Rectal smooth muscle tissue (tissue), 1 donor: ENCODE data around the gene LHFPL2.

Experiments
- H3K27ac ChIP-seq: one replicate; pipeline ENCODE4 v1.7.0; 2013; ENCODE audit warnings: low read depth, low read length, inconsistent platforms
- H3K27me3 ChIP-seq: one replicate; pipeline ENCODE4 v1.7.0; 2013; ENCODE audit warnings: low read length; ENCODE audit not compliant: control insufficient read depth, insufficient read depth
- H3K36me3 ChIP-seq: one replicate; pipeline ENCODE4 v1.7.0; 2013; ENCODE audit warnings: low read length; ENCODE audit not compliant: control insufficient read depth, insufficient read depth
- H3K4me1 ChIP-seq: one replicate; pipeline ENCODE4 v1.7.0; 2013; ENCODE audit warnings: low read length; ENCODE audit not compliant: control insufficient read depth, insufficient read depth
- H3K4me3 ChIP-seq: one replicate; pipeline ENCODE4 v1.7.0; 2013; ENCODE audit warnings: low read length
- H3K9ac ChIP-seq: one replicate; pipeline ENCODE4 v1.7.0; 2013; ENCODE audit warnings: low read length

Gene LHFPL2

DNA sequence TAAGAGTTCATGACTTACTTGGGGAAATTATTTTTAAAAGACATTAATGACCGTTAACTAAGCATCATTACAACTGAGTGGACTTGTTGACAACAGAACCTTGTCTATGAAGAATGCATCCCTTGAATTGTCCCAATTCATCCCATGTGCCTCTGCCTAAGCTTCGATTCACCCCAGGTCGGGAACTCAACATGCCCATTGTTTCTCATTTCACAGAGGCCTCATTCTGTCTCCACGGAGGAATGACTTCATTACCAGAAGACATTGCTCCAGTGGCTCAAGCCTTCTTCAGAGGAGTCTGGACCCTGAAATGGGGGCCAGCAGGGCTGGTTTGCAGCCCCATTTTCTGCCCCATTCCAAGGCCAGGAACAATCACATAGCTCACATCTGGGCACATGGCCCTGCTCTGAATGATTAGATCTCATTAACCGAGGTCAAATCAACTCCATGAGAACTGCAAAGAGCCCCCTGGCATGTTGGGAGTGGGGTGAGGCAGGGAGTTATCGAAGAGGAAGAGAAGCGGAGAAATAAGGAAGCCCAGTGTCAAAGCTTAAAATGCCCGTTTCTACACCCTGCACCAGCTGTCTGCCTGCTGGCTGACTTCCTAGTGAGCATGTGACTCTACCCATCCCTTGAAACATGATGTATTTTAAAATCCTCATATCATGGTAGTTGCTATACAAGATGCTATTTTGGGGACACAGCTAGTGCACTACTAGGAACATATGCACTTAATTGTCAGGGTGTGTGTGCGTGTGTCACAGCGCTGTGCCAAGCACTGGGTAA lies 137.3 kb downstream of the LHFPL2 start:
- Histone ChIP-seq H3K27me3 (no peaks in the 10 kb centered on the region), H3K4me1 (peaks cover 23% of the 10 kb centered on the region), H3K36me3 (no peaks in the 10 kb centered on the region), H3K4me3 (no peak overlapping the region), H3K9ac (no peak overlapping the region), H3K27ac (peak overlapping the region; percentile 78)

DNA sequence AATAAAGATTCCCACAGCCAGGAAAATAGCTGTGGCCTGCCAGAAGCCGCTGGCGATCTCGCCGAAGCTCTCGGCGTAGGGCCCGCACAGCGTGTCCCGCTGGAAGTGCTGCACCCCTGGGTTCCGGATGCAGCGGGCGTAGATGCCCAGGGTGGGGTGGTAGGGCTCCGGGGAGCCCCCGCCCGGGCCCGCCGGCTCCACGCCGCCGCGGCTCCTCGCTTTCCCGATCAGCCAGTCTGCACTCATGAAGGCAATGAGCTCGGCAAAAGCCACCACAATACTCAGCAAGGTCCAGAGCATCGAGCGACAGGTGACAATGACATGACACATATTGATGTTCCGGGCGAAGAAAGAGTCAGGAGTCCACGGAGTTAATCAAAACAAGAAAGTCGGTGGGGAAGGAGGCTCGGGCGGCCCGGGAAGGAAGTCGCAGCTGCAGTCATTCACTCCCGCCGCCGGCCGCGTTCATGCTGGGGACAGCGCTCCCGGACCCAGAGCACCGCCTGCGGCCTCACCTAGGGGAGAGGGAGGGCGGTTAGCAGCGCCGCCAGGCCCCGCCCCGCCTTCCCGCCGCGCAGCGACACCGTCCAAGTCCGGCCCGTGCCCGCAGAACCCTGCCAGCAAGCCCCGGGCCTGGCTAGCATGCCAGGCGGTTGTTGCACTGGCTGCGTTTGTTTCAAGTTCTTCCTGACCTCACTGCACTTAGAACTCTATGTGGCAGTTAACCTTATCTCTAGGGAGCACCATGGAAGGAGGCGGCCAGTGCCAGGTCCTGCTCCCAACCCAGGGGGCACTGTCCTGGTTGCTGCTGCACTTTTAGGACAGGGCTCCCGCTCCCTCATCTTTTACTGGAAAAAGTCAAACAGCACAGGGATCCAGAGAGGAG lies 138.4 kb downstream of the LHFPL2 start:
- H3K9ac ChIP-seq, result no peak overlapping the region
- H3K4me3 ChIP-seq, result peak overlapping the region; percentile 68
- peak overlapping the region; percentile 78 for H3K27ac ChIP-seq
- H3K4me1 ChIP-seq, result peaks cover 35% of the 10 kb centered on the region
- no peaks in the 10 kb centered on the region for H3K27me3 ChIP-seq
- no peaks in the 10 kb centered on the region for H3K36me3 ChIP-seq

- H3K4me3 ChIP-seq, result peak overlapping the region; percentile 68
- H3K36me3 ChIP-seq, result no peaks in the 10 kb centered on the region
- no peaks in the 10 kb centered on the region for H3K27me3 ChIP-seq
- peaks cover 44% of the 10 kb centered on the region for H3K4me1 ChIP-seq
- no peak overlapping the region for H3K9ac ChIP-seq
- H3K27ac ChIP-seq, result peak overlapping the region; percentile 78
Observed at GRCh38 chr5:78509145-78509865, 139.3 kb downstream of the LHFPL2 start.

DNA sequence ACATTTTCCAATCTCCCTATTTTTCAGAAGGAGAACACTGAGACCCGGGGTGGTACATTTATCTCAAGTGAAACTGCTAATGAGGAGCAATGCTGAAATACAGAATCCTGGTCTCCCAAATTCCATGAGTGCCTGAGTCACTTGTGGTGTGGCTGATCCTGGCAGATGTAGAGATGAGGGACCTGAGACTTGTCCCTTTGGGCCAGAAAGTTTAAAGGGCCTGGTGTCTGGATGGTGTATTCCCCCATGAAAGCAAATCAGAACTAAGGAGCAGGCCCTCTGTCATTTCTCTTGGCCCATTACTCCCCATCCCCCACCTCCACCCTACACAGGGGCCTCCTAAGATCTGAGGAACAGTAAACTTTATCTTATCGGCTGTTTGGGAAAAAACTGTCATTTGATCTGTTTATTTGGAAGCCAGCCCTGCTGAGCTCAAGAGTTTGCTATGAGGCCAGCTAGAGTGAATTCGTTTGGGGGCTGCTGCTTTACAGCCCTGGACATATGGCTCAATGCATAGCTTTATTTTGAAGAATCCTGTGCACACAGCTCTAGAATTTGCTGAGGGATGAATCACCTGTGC lies 140.3 kb downstream of the LHFPL2 start:
- no peak overlapping the region for H3K4me3 ChIP-seq
- no peak overlapping the region for H3K9ac ChIP-seq
- H3K27ac ChIP-seq, result peak overlapping the region; percentile 78
- H3K36me3 ChIP-seq, result no peaks in the 10 kb centered on the region
- H3K4me1 ChIP-seq, result peaks cover 49% of the 10 kb centered on the region
- no peaks in the 10 kb centered on the region for H3K27me3 ChIP-seq

DNA sequence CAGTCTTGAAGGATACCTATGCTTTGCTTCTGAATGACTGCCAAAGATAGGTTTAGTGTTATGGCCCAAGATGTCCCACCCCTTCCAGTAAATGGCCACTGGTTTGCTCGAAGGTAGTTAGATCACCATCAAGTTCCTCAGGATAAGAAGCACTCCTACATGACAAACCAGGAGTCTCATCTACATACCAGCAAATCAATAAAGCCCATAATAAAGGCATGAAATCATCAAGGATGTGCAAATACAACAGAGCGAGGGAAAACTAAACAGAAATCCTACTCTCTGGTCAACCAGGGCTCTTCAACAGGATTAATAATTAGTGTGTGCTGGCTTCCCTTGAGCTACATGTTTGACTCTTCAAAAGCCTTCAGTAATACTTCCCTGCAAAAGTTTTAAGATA lies 141.0 kb downstream of the LHFPL2 start:
- Histone ChIP-seq H3K4me1 (peaks cover 49% of the 10 kb centered on the region), H3K27ac (peak overlapping the region; percentile 82), H3K9ac (no peak overlapping the region), H3K27me3 (no peaks in the 10 kb centered on the region), H3K36me3 (no peaks in the 10 kb centered on the region), H3K4me3 (no peak overlapping the region)

GRCh38 chr5:78506261-78507024 lies 142.1 kb downstream of the LHFPL2 start:
- Histone ChIP-seq H3K27ac (peak overlapping the region; percentile 82), H3K36me3 (no peaks in the 10 kb centered on the region), H3K4me3 (no peak overlapping the region), H3K4me1 (peaks cover 49% of the 10 kb centered on the region), H3K27me3 (no peaks in the 10 kb centered on the region), H3K9ac (no peak overlapping the region)

DNA sequence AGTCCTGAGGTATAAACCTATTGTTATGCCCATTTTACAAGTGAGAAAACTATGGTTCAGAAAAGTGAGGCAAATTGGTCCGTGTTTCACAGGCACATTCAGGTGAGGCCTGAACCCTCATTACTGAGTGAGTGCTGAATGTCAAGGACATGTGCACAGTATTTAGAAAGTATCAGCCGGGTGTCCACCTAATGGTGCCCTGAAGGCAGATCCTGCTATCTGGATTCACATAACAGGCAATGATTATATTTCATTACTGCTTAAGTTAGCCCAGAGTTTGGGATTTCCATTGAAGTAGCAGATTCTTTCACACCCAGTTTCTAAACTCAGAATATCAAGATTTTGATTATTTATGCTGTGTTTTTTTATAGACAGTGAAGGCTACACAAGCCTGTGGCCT lies 142.7 kb downstream of the LHFPL2 start:
- Histone ChIP-seq H3K4me3 (no peak overlapping the region), H3K36me3 (no peaks in the 10 kb centered on the region), H3K27ac (peak overlapping the region; percentile 82), H3K9ac (no peak overlapping the region), H3K4me1 (peaks cover 45% of the 10 kb centered on the region), H3K27me3 (no peaks in the 10 kb centered on the region)

GRCh38 chr5:78504704-78505677 lies 143.6 kb downstream of the LHFPL2 start:
- Histone ChIP-seq H3K4me3 (peak overlapping the region; percentile 29), H3K4me1 (peaks cover 41% of the 10 kb centered on the region), H3K27ac (peak overlapping the region; percentile 82), H3K9ac (no peak overlapping the region), H3K27me3 (no peaks in the 10 kb centered on the region), H3K36me3 (no peaks in the 10 kb centered on the region)

- Histone ChIP-seq H3K27ac (peak overlapping the region; percentile 82), H3K9ac (no peak overlapping the region), H3K4me3 (peak overlapping the region; percentile 29), H3K27me3 (no peaks in the 10 kb centered on the region), H3K4me1 (peaks cover 41% of the 10 kb centered on the region), H3K36me3 (no peaks in the 10 kb centered on the region)
Observed at GRCh38 chr5:78503958-78504653, 144.5 kb downstream of the LHFPL2 start.
